ENCODE data around the gene SLC35F1.

GRCh38 chr6:117938311-117938995 is 31.4 kb downstream of the SLC35F1 start:
- TF ChIP-seq POLR2A (IDR thresholded peaks at IDR 0.05) (no peak), CTCF (IDR thresholded peaks at IDR 0.05) (no peak)
